GM18526 (cell line): ENCODE results near the gene LRRC3.

Experiments used
- POLR2A ChIP-seq: IDR thresholded peaks from 3 replicates; pipeline ENCODE4 v1.6.1; 2011; ENCODE audit not compliant: insufficient read length; ENCODE audit errors: extremely low read depth

Gene LRRC3

GRCh38 chr21:44454747-44455523 lies at the start of gene LRRC3:
Gene LRRC3 (plus strand): TSS chr21:44455510. CDS start chr21:44456645, 1,135 bp downstream.
- no peak for TF ChIP-seq POLR2A

DNA sequence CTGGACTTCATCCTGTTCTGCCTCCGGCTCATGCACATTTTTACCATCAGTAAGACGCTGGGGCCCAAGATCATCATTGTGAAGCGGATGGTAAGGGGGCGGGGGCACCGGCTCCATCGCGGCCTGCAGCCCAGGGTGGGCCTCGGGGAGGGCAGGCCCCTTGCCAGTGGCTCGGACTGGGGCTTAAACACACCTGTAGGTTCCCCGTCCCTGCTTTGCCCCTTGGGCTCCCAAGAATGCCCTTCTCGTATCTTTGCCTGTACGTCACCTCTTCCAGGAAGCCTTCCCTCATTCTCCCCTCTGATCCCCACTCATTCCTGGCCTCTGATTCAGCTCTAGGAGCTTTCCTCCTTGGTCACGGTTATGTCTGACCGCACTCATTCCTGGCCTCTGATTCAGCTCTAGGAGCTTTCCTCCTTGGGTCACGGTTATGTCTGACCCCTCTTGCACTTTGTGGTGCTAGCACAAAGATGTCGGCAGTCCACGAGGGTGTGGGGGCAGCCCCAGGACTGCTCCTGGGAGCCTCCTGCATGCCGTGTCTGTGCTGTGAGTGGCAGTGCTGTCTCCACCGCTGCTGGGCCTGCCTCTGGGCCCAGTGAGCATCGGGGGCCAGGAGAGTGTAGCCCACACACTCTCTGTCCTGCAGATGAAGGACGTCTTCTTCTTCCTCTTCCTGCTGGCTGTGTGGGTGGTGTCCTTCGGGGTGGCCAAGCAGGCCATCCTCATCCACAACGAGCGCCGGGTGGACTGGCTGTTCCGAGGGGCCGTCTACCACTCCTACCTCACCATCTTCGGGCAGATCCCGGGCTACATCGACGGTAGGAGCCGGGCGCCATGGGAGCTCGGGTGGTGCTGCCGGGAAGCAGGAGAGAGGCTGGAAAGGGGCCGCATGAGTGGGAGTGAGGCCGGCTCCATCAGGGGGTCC lies 49.1 kb upstream of the LRRC3 start:
- TF ChIP-seq POLR2A: no peak

DNA sequence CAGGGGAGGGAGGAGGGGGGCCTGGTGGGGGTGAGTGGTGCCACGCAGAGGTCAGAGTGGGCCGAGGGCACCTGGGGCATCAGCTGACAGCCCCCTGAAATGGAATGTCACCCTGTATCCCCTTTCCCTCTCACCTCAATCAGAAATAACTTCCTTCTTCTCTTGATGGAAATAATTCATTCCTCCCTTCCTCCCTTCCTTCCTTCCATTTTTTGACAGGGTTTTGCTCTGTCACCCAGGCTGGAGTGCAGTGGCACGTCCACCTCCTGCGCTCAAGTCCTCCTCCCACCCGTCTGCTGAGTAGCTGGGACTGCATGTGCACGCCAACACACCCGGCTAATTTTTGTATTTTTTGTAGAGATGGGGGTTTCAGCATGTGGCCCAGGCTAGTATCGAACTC lies 48.4 kb upstream of the LRRC3 start:
- TF ChIP-seq POLR2A: no peak

DNA sequence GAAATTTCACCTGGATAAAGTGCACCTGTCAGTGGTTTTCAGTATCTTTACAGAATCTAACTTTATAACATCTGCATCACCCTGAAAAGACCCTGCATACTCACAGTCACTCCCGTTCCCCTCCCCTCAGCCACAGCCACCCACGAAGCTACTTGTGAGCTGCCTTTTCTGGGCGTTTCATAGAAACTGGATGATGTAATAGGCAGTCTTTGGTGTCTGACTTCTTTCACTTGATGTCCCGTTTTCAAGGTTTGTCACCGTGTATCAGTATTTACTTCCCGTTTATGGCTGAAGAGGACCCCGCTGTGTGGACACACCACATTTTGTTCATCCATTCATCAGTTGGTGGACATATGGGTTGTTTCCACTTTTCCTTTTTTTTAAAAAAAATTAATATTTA lies 47.8 kb upstream of the LRRC3 start:
- TF ChIP-seq POLR2A: no peak

GRCh38 chr21:44408226-44408625 lies 47.1 kb upstream of the LRRC3 start:
- no peak for TF ChIP-seq POLR2A

DNA sequence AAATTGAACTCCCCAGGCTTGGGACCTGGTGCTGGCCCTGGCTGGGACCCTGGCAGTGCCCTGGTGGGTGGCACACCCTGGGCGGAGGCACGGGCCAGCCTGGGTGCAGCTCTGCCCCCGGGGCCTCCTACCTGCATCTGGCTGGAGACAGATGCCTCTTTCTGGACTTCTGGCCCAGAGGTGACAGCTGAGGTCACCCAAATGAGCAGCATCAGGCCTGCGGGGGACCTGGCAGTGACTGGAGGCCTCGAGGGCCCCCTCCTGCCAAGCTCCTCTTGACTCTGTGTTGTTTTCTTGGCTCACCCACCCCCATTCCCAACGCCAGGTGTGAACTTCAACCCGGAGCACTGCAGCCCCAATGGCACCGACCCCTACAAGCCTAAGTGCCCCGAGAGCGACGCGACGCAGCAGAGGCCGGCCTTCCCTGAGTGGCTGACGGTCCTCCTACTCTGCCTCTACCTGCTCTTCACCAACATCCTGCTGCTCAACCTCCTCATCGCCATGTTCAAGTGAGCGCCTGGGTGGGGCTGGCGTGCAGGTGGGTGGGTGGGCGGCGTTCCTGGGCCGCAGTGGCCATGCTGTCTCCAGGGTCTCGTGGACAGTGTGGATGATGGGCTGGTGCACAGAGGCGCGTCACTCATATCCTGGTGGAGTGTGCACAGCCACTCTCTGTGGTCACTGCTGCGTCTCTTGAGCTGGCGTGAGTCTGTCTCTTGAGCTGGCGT lies 41.6 kb upstream of the LRRC3 start:
- TF ChIP-seq POLR2A: no peak

- no peak for TF ChIP-seq POLR2A
These were observed 40.8 kb upstream of the LRRC3 start for GRCh38 chr21:44414291-44415072.

- no peak for TF ChIP-seq POLR2A
These were observed 40.0 kb upstream of the LRRC3 start for GRCh38 chr21:44415073-44416025.

DNA sequence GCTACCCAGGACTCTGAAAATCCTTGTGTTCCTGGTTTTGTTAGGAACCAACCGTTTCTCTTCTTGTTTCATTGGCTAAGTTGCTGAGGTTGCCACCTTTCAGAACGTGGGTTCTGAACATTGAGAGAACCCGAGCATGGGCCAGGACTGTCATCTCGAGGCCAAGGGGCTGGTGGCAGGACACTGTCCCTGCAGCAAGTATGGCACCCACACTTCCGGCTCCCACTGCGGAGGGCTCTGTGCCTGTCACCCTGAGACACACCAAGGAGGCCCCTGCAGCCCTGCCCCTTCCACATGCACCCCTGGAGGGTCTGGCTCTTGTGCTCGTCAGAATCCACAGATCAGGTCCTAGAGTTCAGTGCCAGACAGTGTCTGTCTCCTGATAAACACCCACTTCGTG lies 39.1 kb upstream of the LRRC3 start:
- no peak for TF ChIP-seq POLR2A

DNA sequence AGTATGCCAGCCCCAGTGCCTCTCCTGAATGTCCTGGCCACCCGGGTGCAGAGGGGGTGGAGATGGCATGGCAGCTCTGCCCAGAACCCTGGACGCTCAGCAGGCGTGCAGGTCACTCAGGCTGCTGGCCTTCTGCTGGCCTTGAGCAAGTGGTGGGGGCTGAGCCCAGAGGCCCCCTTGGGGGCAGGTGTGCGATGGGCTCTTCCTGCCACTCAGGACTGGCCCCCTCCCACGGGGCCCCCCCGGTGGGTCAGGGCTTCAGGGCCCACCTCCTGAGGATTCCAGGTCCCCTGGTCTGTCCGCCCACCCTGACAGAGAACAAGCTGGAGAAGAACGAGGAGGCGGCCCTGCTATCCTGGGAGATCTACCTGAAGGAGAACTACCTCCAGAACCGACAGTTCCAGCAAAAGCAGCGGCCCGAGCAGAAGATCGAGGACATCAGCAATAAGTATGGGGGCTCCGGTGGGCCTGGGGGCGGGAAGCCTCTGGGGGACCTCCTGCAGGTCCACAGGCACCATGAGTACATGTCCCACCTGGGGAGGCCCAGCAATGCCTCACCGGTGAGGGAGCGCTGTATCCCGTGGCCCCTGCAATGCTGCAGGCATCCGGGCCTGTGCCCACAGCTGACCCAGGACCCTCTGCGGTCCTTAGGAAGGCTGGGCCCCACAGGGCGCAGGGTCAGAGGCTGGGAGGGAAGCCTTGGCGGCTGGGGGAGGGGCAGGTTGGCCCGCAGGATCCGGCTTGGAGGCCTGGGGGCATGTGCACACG lies 37.0 kb upstream of the LRRC3 start:
- TF ChIP-seq POLR2A: no peak

DNA sequence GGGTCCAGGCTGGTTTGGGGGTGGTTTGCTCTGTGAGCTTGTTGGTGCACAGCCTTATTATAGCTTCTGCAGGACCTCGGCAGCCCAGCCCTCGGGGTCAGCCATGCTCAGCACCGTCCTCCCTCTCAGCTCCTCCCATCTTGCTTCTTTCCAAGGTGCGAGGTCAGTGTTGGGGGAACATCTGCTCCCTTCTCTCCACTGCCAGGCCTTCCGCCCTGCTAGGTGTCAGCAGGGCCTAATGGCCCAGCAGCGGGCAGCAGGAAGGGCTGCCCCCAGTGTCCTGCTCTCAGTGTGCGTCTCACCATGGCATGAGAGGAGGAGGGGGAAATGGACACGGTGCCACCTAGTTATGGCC lies 36.5 kb upstream of the LRRC3 start:
- TF ChIP-seq POLR2A: no peak

- no peak for TF ChIP-seq POLR2A
These were observed 35.6 kb upstream of the LRRC3 start for GRCh38 chr21:44419679-44420078.
